Measurements from ENCODE around the gene FGL2. TPM values are rescaled to one million over a fixed set of nuclear protein-coding genes. Genes with fewer than 3 reads are reported as not detected.
"Not testable (repeated sequence)": the region's sequence is repeated elsewhere in the genome, so short reads cannot be mapped to it uniquely, and the experiment has no call there.

Gene FGL2
- total RNA-seq, 1 experiment from 2014 or later, result not detected

DNA sequence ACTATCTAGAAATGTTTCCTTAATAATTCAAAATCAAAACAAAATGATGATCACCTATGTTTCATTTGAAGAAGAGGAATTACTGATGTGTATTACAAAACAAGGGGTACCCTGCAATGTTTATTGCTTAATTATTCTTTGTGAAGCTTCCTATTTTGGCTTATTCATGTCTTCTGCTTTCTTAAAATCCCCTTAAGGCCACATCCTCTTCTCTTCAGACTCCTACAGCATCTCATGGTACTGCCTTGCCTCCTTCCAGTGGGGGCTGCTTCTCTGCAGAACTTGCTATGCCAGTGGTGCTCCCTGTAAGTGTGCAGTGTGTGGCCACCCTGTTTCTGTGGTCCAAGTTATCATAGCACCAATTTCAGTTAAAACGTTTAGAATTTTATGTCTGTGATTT, 42.2 kb downstream of the FGL2 start:
- Histone ChIP-seq H3K23me2 (ENCODE audit: insufficient read length, low read depth, low read length, poor library complexity, severe bottlenecking) (no peaks in the 10 kb centered on the region), H3K79me1 (ENCODE audit: insufficient read depth, low read depth, low read length, poor library complexity, severe bottlenecking) (no peaks in the 10 kb centered on the region), H2BK20ac (ENCODE audit: low read depth, low read length, poor library complexity, severe bottlenecking) (no peak overlapping the region), H4K91ac (ENCODE audit: insufficient read length, low read depth, low read length) (no peak overlapping the region), H3K23ac (ENCODE audit: insufficient read length, low read depth, low read length) (no peak overlapping the region), H3K9me3 (ENCODE audit: control insufficient read depth, low read depth, low read length) (no peaks in the 10 kb centered on the region), H3K79me2 (ENCODE audit: insufficient read depth, low read length) (no peaks in the 10 kb centered on the region), H2BK120ac (ENCODE audit: low read depth, low read length, poor library complexity, severe bottlenecking) (no peak overlapping the region), H3K18ac (ENCODE audit: insufficient read length, low read depth, low read length) (no peak overlapping the region), H3T11ph (ENCODE audit: low read length) (no peak overlapping the region), H2BK12ac (ENCODE audit: insufficient read length, low read depth, low read length) (no peak overlapping the region), H2BK5ac (ENCODE audit: insufficient read length, low read length) (no peak overlapping the region), H3K9ac (ENCODE audit: extremely low read depth, insufficient read length, low read length) (no peak overlapping the region), H3K27ac (ENCODE audit: insufficient read length, low read depth, low read length) (no peak overlapping the region), H3K14ac (ENCODE audit: insufficient read depth, low read length) (no peak overlapping the region), H4K5ac (ENCODE audit: insufficient read length, low read depth, low read length) (no peak overlapping the region), H2AK5ac (ENCODE audit: insufficient read length, low read length) (no peak overlapping the region), H3K27me3 (ENCODE audit: insufficient read depth, low read length) (no peaks in the 10 kb centered on the region), H3K4ac (ENCODE audit: low read depth, low read length) (no peak overlapping the region), H3K4me1 (ENCODE audit: insufficient read depth, low read length) (no peaks in the 10 kb centered on the region), H4K20me1 (ENCODE audit: control insufficient read depth, insufficient read depth, insufficient read length) (no peaks in the 10 kb centered on the region), H3K56ac (ENCODE audit: insufficient read length, low read depth, low read length) (no peak overlapping the region), H2BK15ac (ENCODE audit: low read depth, low read length) (no peak overlapping the region), H2AFZ (ENCODE audit: low read length) (no peak overlapping the region), H4K8ac (replicated peaks; ENCODE audit: insufficient read length, low read depth, low read length) (no peak overlapping the region), H3K4me2 (ENCODE audit: insufficient read depth, insufficient read length, low read length) (no peak overlapping the region)
- no CpG with 5 or more reads among the region's 1 CpG for WGBS (ENCODE audit: extremely low coverage, insufficient read length, low lambda C conversion rate)
- Mint-ChIP-seq H3K9me3 (peaks cover 0 to 2% of the 10 kb centered on the region in 2 experiments; a peak in 2 of 5 replicates), H3K4me1 (no peaks in the 10 kb centered on the region), H3K27ac (no peak overlapping the region), H3K27me3 (ENCODE audit: low read depth) (no peaks in the 10 kb centered on the region), H3K4me3 (no peak overlapping the region), H3K36me3 (ENCODE audit: insufficient read depth in 1 of 3, low read depth in 3 of 3) (no peaks in the 10 kb centered on the region)
- TF ChIP-seq, protein P1, sequence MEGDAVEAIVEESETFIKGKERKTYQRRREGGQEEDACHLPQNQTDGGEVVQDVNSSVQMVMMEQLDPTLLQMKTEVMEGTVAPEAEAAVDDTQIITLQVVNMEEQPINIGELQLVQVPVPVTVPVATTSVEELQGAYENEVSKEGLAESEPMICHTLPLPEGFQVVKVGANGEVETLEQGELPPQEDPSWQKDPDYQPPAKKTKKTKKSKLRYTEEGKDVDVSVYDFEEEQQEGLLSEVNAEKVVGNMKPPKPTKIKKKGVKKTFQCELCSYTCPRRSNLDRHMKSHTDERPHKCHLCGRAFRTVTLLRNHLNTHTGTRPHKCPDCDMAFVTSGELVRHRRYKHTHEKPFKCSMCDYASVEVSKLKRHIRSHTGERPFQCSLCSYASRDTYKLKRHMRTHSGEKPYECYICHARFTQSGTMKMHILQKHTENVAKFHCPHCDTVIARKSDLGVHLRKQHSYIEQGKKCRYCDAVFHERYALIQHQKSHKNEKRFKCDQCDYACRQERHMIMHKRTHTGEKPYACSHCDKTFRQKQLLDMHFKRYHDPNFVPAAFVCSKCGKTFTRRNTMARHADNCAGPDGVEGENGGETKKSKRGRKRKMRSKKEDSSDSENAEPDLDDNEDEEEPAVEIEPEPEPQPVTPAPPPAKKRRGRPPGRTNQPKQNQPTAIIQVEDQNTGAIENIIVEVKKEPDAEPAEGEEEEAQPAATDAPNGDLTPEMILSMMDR (conservative IDR thresholded peaks at IDR 0.05), result no peak
- no peak for DNase-seq

DNA sequence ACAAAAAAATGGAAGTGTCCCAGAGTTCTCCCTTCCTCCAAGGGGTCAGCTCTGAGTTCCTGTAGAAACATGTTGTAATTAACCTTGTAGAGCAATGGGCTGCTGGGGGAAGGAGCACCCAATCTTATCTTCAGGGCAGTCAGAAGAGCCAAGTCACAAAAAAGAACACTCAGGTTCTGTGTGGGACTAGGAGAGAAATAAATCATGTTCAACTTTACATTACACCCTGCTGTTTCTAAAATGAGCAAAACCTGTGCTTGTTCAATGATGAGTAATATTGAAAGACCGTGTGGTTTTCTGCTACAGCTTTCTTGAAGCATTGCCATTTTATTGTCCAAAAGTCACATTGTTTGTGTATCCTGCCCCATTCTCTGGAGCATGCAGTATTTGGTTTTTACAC, 42.6 kb downstream of the FGL2 start:
- H2BK5ac ChIP-seq (ENCODE audit: insufficient read length, low read length); H4K91ac ChIP-seq (ENCODE audit: insufficient read length, low read depth, low read length); H3K27me3 Mint-ChIP-seq (ENCODE audit: low read depth); H3K23ac ChIP-seq (ENCODE audit: insufficient read length, low read depth, low read length); H4K20me1 ChIP-seq (ENCODE audit: control insufficient read depth, insufficient read depth, insufficient read length); H3K27ac Mint-ChIP-seq; H2AFZ ChIP-seq (ENCODE audit: low read length); H3K79me1 ChIP-seq (ENCODE audit: insufficient read depth, low read depth, low read length, poor library complexity, severe bottlenecking); H2BK120ac ChIP-seq (ENCODE audit: low read depth, low read length, poor library complexity, severe bottlenecking); H3K4me1 ChIP-seq (ENCODE audit: insufficient read depth, low read length); H3K18ac ChIP-seq (ENCODE audit: insufficient read length, low read depth, low read length); H3K4me2 ChIP-seq (ENCODE audit: insufficient read depth, insufficient read length, low read length); H4K5ac ChIP-seq (ENCODE audit: insufficient read length, low read depth, low read length); H3T11ph ChIP-seq (ENCODE audit: low read length); H3K9me3 Mint-ChIP-seq; H3K27ac ChIP-seq (ENCODE audit: insufficient read length, low read depth, low read length); H3K27me3 ChIP-seq (ENCODE audit: insufficient read depth, low read length); H3K4me1 Mint-ChIP-seq; H3K9ac ChIP-seq (ENCODE audit: extremely low read depth, insufficient read length, low read length); H2BK12ac ChIP-seq (ENCODE audit: insufficient read length, low read depth, low read length); H3K4ac ChIP-seq (ENCODE audit: low read depth, low read length); H3K4me3 Mint-ChIP-seq; H3K14ac ChIP-seq (ENCODE audit: insufficient read depth, low read length); H3K36me3 Mint-ChIP-seq (ENCODE audit: insufficient read depth in 1 of 3, low read depth in 3 of 3); DNase-seq; H3K79me2 ChIP-seq (ENCODE audit: insufficient read depth, low read length); H3K56ac ChIP-seq (ENCODE audit: insufficient read length, low read depth, low read length); H2AK5ac ChIP-seq (ENCODE audit: insufficient read length, low read length); H2BK20ac ChIP-seq (ENCODE audit: low read depth, low read length, poor library complexity, severe bottlenecking); H3K9me3 ChIP-seq (ENCODE audit: control insufficient read depth, low read depth, low read length); H3K23me2 ChIP-seq (ENCODE audit: insufficient read length, low read depth, low read length, poor library complexity, severe bottlenecking); H4K8ac ChIP-seq (replicated peaks; ENCODE audit: insufficient read length, low read depth, low read length); H2BK15ac ChIP-seq (ENCODE audit: low read depth, low read length): not testable (repeated sequence)
- WGBS (ENCODE audit: extremely low coverage, insufficient read length, low lambda C conversion rate), result no CpG with 5 or more reads among the region's 1 CpG
